C4-2B (cell line): ENCODE measurements around the gene OSGIN1.

Source experiments
- CTCF ChIP-seq: fragments of 450-650 bp; conservative IDR thresholded peaks from 2 replicates; pipeline ENCODE4 v1.5.1; 2017; ENCODE audit warnings: mild to moderate bottlenecking
- ZFX ChIP-seq: fragments of 450-650 bp; IDR thresholded peaks from 2 replicates; pipeline ENCODE4 v1.6.1; 2017

DNA sequence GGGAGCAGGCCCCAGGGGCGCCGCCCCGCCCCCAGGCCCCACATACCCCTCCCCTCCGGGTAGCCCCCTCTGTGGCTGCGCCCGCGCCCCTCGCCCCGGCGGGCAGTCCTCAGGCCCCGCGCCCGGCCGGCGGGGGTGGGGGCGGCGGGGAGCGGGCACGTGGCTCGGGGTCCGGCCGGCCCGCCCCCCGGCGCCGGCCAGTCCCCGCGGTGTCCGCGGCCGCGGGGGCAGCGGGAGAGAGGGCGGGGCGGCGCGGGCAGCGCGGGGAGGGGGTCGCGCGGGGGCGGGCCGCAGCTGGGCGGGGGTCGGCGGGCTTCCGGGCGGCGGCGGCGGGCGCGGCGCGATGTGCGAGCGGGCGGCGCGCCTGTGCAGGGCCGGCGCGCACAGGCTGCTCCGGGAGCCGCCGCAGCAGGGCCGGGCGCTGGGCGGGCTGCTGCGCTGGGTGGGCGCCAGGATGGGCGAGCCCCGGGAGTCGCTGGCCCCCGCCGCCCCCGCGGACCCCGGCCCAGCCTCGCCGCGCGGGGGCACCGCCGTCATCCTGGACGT lies 15.3 kb downstream of the OSGIN1 start:
- TF ChIP-seq CTCF (no peak; the same call in 1 of the 2 replicates), ZFX (no peak)
